Vagina (tissue), 2 donors: ENCODE results near the gene DOCK7.

Source experiments
- POLR2A ChIP-seq, 2 donors: fragments of 450-650 bp; IDR thresholded peaks; one replicate each; pipeline ENCODE4 v1.6.1; 2017; ENCODE audit warnings: antibody characterized with exemption in 2 of 2, mild to moderate bottlenecking in 2 of 2, moderate library complexity in 2 of 2
- TF ChIP-seq, protein P1 (sequence below), 3 experiments: fragments of 450-650 bp in 2 of 3; fragments of 200-600 bp in 1 of 3; sonication (generic) in 1 of 3; IDR thresholded peaks; one replicate each; pipeline ENCODE4 v1.5.1; 2017 to 2019; ENCODE audit warnings: antibody characterized with exemption in 3 of 3, mild to moderate bottlenecking in 2 of 3, moderate library complexity in 2 of 3

DNA sequence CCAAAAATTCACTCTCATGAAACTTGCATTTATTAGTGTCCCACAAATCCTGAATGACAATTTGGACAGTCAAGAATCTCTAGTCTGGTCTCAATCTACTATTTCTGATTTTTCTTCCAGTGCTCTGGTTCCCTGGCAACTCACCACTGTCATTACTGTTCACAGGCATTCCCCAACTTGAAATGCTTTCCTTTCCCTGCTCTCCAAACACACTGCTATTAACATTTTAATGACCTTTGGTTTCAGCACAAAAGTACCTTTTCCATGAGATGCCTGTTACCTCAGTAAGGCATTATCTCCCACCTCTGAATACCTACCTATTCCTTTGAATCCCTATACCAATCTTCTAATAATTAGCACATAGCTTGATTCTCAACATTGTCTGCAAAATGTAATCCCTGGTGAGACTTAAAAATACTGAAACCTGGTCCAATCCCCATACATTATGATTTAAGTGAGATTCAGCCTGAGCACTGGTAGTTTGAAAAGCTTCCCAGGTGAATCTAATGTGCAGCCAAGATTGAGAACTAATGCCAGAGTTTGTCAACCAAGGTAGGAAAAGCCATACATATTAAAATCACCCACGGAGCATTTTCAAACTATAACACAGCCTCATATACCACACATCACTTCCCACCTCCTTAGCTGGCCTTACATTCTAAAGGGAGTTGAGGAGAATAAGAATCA is 102.6 kb downstream of the DOCK7 start:
- TF ChIP-seq POLR2A (IDR thresholded peaks at IDR 0.05), result no peak
- TF ChIP-seq, protein P1, sequence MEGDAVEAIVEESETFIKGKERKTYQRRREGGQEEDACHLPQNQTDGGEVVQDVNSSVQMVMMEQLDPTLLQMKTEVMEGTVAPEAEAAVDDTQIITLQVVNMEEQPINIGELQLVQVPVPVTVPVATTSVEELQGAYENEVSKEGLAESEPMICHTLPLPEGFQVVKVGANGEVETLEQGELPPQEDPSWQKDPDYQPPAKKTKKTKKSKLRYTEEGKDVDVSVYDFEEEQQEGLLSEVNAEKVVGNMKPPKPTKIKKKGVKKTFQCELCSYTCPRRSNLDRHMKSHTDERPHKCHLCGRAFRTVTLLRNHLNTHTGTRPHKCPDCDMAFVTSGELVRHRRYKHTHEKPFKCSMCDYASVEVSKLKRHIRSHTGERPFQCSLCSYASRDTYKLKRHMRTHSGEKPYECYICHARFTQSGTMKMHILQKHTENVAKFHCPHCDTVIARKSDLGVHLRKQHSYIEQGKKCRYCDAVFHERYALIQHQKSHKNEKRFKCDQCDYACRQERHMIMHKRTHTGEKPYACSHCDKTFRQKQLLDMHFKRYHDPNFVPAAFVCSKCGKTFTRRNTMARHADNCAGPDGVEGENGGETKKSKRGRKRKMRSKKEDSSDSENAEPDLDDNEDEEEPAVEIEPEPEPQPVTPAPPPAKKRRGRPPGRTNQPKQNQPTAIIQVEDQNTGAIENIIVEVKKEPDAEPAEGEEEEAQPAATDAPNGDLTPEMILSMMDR (IDR thresholded peaks at IDR 0.05), result no peak
